WTC11 (cell line): ENCODE data around the gene MCF2L2. TPM values are rescaled to one million over a fixed set of nuclear protein-coding genes. Genes with fewer than 3 reads are reported as not detected.

ENCODE experiments used
- ATAC-seq: fragments of 200-7000 bp; cut with Tn5 transposase; 2 replicates; pipeline ENCODE4 v1.10.0; 2021; ENCODE audit warnings: mild to moderate bottlenecking, moderate library complexity
- CTCF ChIA-PET: fragments of 300-600 bp; sonication (Branson Sonifier 250); formaldehyde crosslinking; loops from one replicate; lab custom pipeline; 2021; ENCODE audit warnings: antibody characterized with exemption; lab: Charles Lee
- POLR2A ChIA-PET: fragments of 350-600 bp; sonication (Branson Sonifier 250); formaldehyde crosslinking; loops from one replicate; lab custom pipeline; 2021; ENCODE audit warnings: antibody characterized with exemption; lab: Charles Lee
- DNase-seq: peaks from one replicate; pipeline ENCODE4 v3.0.0; 2021; ENCODE audit warnings: low spot score
- H3K27ac Mint-ChIP-seq: 2 replicates; pipeline ENCODE4 v1.8.0; 2021; ENCODE audit warnings: mixed read lengths
- H3K27me3 Mint-ChIP-seq: 2 replicates; pipeline ENCODE4 v1.8.0; 2021; ENCODE audit warnings: low read depth, mild to moderate bottlenecking, moderate library complexity, mixed read lengths
- H3K36me3 Mint-ChIP-seq: 2 replicates; pipeline ENCODE4 v1.8.0; 2021; ENCODE audit warnings: mixed read lengths
- H3K4me1 Mint-ChIP-seq: 2 replicates; pipeline ENCODE4 v1.8.0; 2022; ENCODE audit warnings: mixed read lengths
- H3K4me3 Mint-ChIP-seq: 2 replicates; pipeline ENCODE4 v1.8.0; 2021; ENCODE audit warnings: mild to moderate bottlenecking, moderate library complexity, mixed read lengths
- H3K9me3 Mint-ChIP-seq: 2 replicates; pipeline ENCODE4 v1.8.0; 2021; ENCODE audit warnings: mixed read lengths
- AFF4 ChIP-seq: sonication (generic); formaldehyde crosslinking; IDR thresholded peaks from 2 replicates; pipeline ENCODE4 v1.8.1; 2023; ENCODE audit warnings: mild to moderate bottlenecking, missing genetic modification reagents, borderline replicate concordance
- ATF6 ChIP-seq: sonication (generic); formaldehyde crosslinking; IDR thresholded peaks from 2 replicates; pipeline ENCODE4 v1.8.1; 2023; ENCODE audit warnings: mild to moderate bottlenecking, missing genetic modification reagents
- ELF4 ChIP-seq: sonication (generic); formaldehyde crosslinking; IDR thresholded peaks from 2 replicates; pipeline ENCODE4 v1.8.1; 2022; ENCODE audit warnings: low read depth, mild to moderate bottlenecking, moderate library complexity, missing genetic modification reagents
- ETV6 ChIP-seq: sonication (generic); formaldehyde crosslinking; IDR thresholded peaks from 2 replicates; pipeline ENCODE4 v1.8.1; 2022; ENCODE audit warnings: mild to moderate bottlenecking, missing genetic modification reagents
- FOXP1 ChIP-seq: sonication (generic); formaldehyde crosslinking; IDR thresholded peaks from 2 replicates; pipeline ENCODE4 v1.8.0; 2022; ENCODE audit warnings: missing genetic modification reagents, mild to moderate bottlenecking, moderate library complexity, borderline replicate concordance
- IRF1 ChIP-seq: sonication (generic); formaldehyde crosslinking; IDR thresholded peaks from 2 replicates; pipeline ENCODE4 v1.8.0; 2023; ENCODE audit warnings: missing genetic modification reagents
- JUN ChIP-seq: sonication (generic); formaldehyde crosslinking; IDR thresholded peaks from 2 replicates; pipeline ENCODE4 v1.8.0; 2023; ENCODE audit warnings: mild to moderate bottlenecking, missing genetic modification reagents
- NFATC4 ChIP-seq: fragments of 250-450 bp; sonication (Bioruptor Pico); IDR thresholded peaks from 2 replicates; pipeline ENCODE4 v1.9.0; 2021; ENCODE audit warnings: mild to moderate bottlenecking
- RELA ChIP-seq: sonication (generic); formaldehyde crosslinking; IDR thresholded peaks from 2 replicates; pipeline ENCODE4 v1.8.1; 2022; ENCODE audit warnings: missing genetic modification reagents, mild to moderate bottlenecking, borderline replicate concordance
- RORB ChIP-seq: fragments of 250-450 bp; sonication (Bioruptor Pico); IDR thresholded peaks from 2 replicates; pipeline ENCODE4 v1.9.0; 2021; ENCODE audit warnings: mild to moderate bottlenecking
- SOX15 ChIP-seq: fragments of 250-450 bp; sonication (Bioruptor Pico); IDR thresholded peaks from 2 replicates; pipeline ENCODE4 v1.9.0; 2021; ENCODE audit warnings: mild to moderate bottlenecking
- TEAD4 ChIP-seq: sonication (generic); formaldehyde crosslinking; IDR thresholded peaks from 2 replicates; pipeline ENCODE4 v1.8.0; 2022; ENCODE audit warnings: mild to moderate bottlenecking, missing genetic modification reagents
- TP53 ChIP-seq: sonication (generic); formaldehyde crosslinking; IDR thresholded peaks from 2 replicates; pipeline ENCODE4 v1.8.1; 2023; ENCODE audit warnings: mild to moderate bottlenecking, missing genetic modification reagents
- ZBTB43 ChIP-seq: sonication (generic); formaldehyde crosslinking; IDR thresholded peaks from 2 replicates; pipeline ENCODE4 v1.8.1; 2023; ENCODE audit warnings: mild to moderate bottlenecking, missing genetic modification reagents
- ZMAT4 ChIP-seq: fragments of 250-450 bp; sonication (Bioruptor Pico); IDR thresholded peaks from 2 replicates; pipeline ENCODE4 v1.9.0; 2021; ENCODE audit warnings: mild to moderate bottlenecking
- ZNF232 ChIP-seq: sonication (generic); formaldehyde crosslinking; IDR thresholded peaks from 2 replicates; pipeline ENCODE4 v1.8.0; 2022; ENCODE audit warnings: mild to moderate bottlenecking, missing genetic modification reagents
- ZNF423 ChIP-seq: fragments of 250-450 bp; sonication (Bioruptor Pico); IDR thresholded peaks from 2 replicates; pipeline ENCODE4 v2.1.2; 2022; ENCODE audit warnings: mild to moderate bottlenecking, moderate library complexity
- ZNF671 ChIP-seq: fragments of 250-450 bp; sonication (Bioruptor Pico); IDR thresholded peaks from 2 replicates; pipeline ENCODE4 v1.8.0; 2021; ENCODE audit warnings: mild to moderate bottlenecking
- total RNA-seq: library from RNA; stranded (reverse); gene quantifications from 3 replicates; pipeline ENCODE4 v1.2.3, GENCODE V29; 2021

MCF2L2 gene
- total RNA-seq, 1 experiment from 2014 or later = 7.5 TPM

GRCh38 chr3:183313764-183314163 is 114.7 kb downstream of the MCF2L2 start:
- H3K9me3 Mint-ChIP-seq = no peaks in the 10 kb centered on the region
- no peak for DNase-seq
- POLR2A ChIA-PET = interaction anchor here (0.6 kb wide), 1 partner anchor 32 kb away, joined by 3 read pairs; no protein-coding TSS in a partner anchor
- no peak overlapping the region for H3K27ac Mint-ChIP-seq
- TF ChIP-seq ZMAT4 (no peak), ETV6 (CRISPR knock-in tag) (no peak), RORB (no peak), SOX15 (no peak), JUN (CRISPR knock-in tag) (no peak), TP53 (CRISPR knock-in tag) (no peak), TEAD4 (CRISPR knock-in tag) (no peak), ZNF232 (CRISPR knock-in tag) (no peak), IRF1 (no peak), NFATC4 (no peak), ZNF423 (CRISPR knock-in tag) (no peak)
- TF ChIP-seq, all 79 proteins: peak for 0
- peaks cover 12% of the 10 kb centered on the region; the same call in 1 of the 2 replicates for H3K36me3 Mint-ChIP-seq
- H3K4me1 Mint-ChIP-seq = no peaks in the 10 kb centered on the region
- H3K27me3 Mint-ChIP-seq = no peaks in the 10 kb centered on the region
- no peak overlapping the region for H3K4me3 Mint-ChIP-seq
- no peak for ATAC-seq
- CTCF ChIA-PET = interaction anchor here (0.8 kb wide), 1 partner anchor 157 kb away, joined by 3 read pairs; no protein-coding TSS in a partner anchor

GRCh38 chr3:183313351-183313750 is 115.1 kb downstream of the MCF2L2 start:
- DNase-seq (no peak), ATAC-seq (no peak)
- Mint-ChIP-seq H3K27me3 (no peaks in the 10 kb centered on the region), H3K9me3 (no peaks in the 10 kb centered on the region), H3K4me3 (no peak overlapping the region), H3K27ac (no peak overlapping the region), H3K36me3 (peaks cover 12% of the 10 kb centered on the region; the same call in 1 of the 2 replicates), H3K4me1 (no peaks in the 10 kb centered on the region)
- TF ChIP-seq ATF6 (CRISPR knock-in tag) (no peak), AFF4 (CRISPR knock-in tag) (no peak)
- ChIA-PET CTCF (interaction anchor here (0.8 kb wide), 1 partner anchor 158 kb away, joined by 3 read pairs; no protein-coding TSS in a partner anchor), POLR2A (interaction anchor here (0.6 kb wide), 1 partner anchor 42 kb away, joined by 3 read pairs; no protein-coding TSS in a partner anchor)

- CTCF ChIA-PET = no interaction called here
- TF ChIP-seq FOXP1 (CRISPR knock-in tag) (no peak), RELA (CRISPR knock-in tag) (no peak), ZBTB43 (no peak), ZNF671 (CRISPR knock-in tag) (no peak), ELF4 (CRISPR knock-in tag) (no peak)
- no peaks in the 10 kb centered on the region for H3K4me1 Mint-ChIP-seq
- no peak for DNase-seq
- H3K4me3 Mint-ChIP-seq = no peak overlapping the region
- no peak for ATAC-seq
- H3K9me3 Mint-ChIP-seq = no peaks in the 10 kb centered on the region
- POLR2A ChIA-PET = no interaction called here
- H3K27ac Mint-ChIP-seq = no peak overlapping the region
- H3K36me3 Mint-ChIP-seq = peaks cover 12% of the 10 kb centered on the region; the same call in 1 of the 2 replicates
- no peaks in the 10 kb centered on the region for H3K27me3 Mint-ChIP-seq
Observed at GRCh38 chr3:183312433-183312832, 116.0 kb downstream of the MCF2L2 start.
